ENCODE data around the gene SDK1.
"Not testable (repeated sequence)": the region's sequence is repeated elsewhere in the genome, so short reads cannot be mapped to it uniquely, and the experiment has no call there.

The SDK1 gene

DNA sequence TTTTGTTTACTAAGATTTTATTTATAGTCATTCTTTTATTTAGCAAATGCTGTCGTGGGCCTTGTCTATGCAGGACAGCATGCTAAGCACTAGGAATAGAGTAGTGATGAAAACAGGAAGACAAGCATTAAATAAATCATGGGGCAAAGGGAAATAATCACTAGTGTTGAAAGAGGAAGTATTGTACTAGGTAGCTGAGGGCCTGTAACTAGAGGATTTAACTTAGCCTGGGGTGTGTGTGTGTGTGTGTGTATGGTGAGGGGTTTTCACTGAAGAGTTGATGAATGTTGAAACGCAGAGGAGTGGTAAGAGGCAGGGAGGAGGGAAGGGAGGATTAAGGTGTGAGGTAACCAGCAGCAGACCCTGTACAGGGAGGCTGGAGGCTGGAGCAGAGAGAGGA, 446.4 kb downstream of the SDK1 start:
- DNase-seq, result no peak

DNA sequence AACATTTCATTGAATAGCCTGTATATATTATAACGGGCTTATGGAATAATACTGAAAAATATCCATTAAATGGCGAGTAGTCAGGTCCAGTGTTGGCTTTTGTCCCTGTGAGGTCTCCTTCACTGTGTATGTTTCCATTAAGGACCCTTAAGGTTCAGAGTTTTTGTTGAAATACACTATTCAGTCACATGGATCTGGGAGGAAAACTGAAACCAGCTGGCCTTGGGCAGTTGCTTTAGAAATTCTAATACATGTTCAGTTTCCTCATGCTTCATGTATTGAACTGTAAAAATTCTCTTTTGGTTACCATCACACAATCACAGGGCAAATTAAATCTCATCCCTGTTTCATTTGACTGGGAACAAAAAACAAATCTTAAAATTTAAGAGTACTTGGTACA, 447.3 kb downstream of the SDK1 start:
- DNase-seq, result no peak

DNA sequence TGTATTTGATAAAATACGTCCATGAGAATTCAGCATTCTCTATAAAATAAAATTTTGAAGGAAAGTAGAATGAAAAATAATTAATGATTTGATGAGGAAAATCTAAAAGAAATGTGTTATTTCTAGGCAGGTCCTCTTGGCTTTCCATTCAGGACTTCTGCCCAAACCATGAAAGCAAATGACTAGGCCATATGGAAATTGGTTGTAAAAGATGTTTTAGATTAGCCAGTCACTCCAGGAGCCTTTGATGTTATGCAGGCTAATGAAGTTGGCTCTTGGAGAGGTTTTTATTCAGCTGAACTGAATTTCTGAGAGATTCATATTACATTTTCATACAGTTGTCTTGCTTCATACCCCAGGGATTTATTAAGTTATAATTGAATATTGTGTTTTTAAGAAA, 452.8 kb downstream of the SDK1 start:
- DNase-seq, result no peak

DNA sequence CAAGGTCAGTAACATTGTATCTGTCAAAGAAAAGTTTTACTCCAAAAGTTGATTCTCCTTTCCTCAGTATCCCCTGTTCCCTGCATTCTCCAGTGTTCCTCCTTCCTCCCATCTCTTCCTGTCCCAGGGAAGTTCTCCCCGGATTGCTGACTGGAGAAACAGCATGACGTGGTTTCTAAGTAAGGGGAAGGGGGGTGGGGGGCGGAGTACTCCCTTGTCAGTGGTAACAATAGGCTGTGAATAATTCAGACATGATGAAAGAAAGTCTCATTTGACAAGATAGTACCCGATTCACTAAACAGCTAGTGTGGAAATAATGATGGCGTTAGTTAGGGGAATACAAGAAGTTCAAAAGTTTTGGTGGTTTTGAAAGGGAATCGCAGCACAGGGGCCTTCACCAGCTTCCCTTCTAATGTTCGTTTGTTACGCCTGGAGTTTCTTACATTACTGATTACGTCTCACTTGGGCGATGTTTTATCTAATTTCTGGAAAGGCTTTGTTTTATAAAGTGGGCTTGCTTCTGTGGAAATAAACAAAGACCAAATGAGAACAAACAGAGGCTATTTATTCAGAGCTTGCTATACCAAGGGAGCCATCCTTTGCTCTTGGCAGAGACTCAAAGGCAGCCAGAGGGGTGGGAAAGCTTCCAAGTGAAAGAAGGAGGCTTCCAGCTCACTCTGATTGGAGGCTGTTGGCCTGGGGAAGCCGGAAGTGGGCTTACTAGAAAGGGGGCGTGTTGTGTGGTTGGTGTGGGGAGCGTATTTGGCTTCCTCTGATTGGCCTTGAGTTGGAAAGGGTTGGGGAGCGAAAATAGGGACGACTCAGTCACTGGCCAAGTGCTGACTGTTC, 453.7 kb downstream of the SDK1 start:
- DNase-seq, result peak; percentile 24

DNA sequence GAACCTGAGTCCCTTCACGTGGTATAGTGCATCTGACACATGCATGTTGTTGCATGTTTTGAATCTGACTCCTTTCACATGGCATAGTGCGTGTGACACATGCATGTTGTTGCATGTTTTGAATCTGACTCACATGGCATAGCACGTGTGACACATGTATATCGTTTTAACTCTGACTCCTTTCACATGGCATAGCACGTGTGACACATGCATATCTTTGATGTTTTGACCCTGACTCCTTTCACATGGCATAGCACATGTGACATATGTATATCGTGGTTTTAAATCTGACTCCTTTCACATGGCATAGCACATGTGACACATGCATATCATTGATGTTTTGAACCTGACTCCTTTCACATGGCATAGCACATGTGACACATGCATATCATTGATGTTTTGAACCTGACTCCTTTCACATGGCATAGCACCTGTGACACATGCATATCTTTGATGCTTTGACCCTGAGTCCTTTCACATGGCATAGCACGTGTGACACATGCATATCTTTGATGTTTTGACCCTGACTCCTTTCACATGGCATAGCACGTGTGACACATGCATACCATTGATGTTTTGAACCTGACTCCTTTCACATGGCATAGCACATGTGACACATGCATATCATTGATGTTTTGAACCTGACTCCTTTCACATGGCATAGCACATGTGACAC, 454.9 kb downstream of the SDK1 start:
- DNase-seq, result not testable (repeated sequence)

DNA sequence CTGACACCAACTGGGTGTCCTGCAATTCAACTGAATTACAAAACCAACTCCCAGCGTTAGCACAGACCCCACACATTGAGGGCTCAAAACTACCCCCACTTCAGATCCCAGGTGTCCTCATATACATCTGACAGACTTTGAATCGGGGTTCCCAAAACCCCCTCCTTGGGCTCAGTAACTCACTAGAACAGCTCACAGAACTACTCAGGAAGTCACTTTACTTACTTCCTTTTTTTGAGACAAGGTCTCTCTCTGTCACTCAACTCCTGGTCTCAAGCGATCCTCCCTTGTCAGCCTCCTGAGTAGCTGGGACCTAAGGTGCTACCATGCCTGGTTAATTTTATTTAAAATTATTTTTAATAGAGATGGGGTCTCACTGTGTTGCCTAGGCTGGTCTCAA, 456.0 kb downstream of the SDK1 start:
- no peak for DNase-seq

DNA sequence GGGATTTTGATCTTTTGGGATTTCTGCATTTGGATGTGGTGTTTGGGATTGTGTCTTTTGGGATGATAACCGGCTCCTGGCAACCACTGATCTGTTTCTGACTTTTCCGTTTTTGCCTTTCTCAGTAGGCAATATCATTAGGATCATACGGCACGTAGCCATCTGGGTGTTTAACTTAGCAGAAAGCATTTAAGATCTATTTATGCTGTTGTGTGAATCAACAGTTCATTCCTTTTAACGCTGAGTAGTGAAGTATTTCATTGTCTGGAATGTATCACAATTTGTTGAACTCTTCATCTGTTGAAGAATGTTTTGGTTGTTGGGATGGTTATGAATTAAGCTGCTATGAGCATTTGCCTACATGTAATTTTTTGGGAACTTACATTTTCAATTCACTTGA, 459.6 kb downstream of the SDK1 start:
- no peak for DNase-seq

DNA sequence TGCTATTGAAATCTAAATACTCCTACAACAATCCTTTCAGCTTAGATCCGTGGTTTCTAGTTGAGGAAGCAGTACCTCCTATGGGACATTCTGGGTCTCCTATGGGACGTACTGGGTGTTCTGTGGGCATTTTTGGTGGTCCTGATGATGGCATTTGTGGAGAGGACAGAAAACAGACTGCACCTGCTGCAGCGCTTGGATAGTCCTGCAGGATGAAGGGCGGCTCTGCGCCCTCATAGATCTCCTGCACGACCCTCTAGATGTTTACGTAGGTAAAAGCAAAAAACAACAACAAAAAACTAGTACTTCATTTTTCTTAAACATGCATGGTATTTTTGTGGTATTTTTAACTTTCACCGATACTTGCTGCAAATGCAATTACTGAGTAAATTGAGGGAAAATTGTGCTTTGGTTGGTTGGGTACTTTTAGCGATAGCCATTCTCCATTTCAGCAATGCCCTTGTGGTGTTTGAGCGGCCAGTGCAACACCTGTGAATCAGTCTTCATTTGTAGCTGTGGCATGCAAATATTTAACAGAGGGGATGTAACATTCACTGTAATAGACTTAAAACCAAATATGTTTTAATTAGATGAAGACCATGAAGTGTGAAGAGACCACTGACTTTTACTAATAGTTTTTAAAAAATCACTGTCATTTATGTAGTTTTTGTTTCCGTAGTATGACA, 461.2 kb downstream of the SDK1 start:
- DNase-seq, result no peak

DNA sequence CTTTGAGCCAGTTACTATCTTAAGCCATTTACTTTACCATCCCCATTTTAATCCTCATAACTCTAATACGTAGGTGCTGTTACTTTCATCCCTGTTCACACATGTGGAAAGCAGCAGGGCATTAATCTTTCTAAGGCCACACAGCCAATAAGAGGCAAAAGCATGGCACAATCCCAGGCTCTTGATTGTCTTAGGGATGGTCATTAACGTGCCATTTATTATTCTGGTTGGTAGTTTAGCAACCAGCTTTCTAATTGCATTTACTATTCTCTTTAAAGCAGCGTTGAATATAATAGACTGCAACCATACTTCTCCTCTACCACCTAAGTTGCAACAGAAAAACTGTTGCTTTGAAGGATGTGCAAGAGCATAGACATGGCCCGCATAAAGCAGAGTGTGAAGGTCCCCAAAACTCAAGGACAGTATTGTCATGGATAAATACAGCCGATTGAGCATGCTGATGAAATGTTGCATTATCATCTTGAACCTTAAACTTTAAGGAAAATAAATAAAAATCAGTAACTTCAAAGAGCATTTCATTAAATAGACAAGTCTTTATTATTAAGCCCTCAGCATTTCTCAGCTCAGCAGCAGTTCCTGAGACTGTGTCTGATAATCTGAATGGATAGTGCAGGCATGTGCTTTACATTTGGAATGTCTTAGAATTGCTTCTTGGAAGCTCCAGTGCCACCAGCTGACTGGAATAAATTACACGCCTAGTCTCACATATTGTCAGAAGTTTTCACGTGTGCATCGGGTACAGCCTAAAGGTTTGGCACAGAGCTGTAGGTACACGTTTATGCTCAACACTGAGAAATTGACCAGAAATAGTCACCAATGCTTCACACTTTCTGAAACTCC, 467.1 kb downstream of the SDK1 start:
- DNase-seq, result no peak

DNA sequence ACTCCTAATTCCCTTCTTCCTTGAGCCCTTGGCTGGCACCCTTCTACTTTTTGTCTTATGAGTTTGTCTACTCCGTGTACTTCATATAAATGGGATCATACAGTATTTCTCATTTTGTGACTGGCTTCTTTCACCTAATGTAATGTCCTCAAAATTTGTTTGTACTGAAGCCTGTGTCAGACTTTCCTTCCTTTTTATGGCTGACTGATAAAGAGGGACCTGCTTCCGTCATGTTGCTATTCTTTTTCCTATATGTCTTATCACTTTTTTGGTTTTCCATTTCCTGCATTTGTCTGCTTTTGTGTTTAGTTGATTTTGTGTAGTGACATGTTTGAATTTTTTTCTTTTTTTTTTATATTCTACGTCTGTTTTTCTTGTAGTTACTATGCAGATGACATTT, 470.9 kb downstream of the SDK1 start:
- DNase-seq, result no peak

DNA sequence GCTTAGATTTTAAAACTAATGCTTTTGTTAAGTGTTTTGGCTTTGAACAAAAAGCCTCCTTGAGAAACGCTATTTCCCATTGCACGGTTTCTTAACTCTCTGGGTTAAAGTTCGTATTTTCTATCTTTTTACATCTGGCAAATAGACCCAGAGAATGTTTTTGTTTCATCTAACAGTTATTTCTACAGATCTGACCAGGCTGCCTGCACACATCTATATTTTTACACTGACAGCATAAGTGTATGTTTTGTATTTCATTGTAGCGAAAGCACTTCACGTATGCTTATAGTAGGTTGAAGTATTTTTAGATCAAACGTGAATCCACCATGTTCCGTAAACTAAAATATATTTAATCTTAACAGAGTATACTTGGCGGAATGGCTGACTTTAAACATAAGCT, 477.3 kb downstream of the SDK1 start:
- no peak for DNase-seq

DNA sequence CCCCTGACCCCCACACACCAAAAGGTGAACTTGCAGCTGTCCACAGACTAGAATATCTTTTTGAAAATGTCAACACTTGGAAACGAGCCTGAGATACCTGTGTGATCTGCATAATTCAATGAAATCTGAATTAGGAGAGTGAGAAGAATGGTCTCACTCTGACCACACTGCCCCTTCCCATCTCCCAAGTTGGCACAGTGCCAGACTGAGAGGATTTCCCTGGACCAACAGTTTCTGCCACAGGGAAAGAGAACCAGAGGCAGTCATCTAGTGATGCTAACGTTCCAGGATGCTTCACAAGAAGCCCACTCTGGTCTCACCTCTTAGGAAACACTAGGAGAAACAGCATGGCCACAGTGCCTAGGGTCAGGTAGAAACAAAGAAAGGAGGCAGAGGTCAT, 479.0 kb downstream of the SDK1 start:
- DNase-seq, result no peak

DNA sequence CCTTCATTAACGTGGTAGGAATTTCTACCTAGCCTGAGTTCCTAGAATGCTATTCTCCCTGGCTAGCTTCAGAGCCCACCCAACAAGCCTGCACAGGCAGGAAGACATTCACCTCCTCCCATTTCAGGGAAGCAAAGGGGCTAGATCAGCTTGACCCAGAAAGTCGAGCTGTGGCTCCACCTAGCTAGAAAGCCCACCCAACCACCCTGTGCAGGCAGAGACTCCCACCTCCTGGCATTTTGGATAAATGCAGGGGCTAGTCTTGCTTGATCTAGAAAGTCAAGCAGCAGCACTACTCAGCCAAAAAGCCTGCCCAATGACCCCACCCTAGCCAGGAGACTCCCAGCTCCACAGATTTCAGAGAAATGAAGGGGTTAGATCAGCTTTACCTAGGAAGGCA, 479.5 kb downstream of the SDK1 start:
- no peak for DNase-seq

DNA sequence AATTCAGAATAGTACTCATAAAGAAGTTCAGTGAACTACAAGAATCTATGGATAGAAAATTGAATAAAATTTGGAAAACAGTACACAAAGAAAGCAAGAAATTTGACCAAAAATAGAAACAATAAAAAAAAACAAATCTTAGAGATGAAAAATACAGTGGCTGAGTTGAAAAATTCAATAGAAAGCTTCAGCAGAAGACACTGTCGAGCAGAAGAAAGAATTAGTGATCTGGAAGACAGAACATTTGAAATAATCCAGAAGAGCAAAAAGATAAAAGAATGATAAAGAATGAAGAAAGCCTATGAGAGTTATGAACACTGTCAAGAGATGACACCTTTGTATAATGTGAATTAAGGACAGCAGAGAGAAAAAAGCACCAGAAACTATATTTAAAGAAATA, 480.6 kb downstream of the SDK1 start:
- DNase-seq, result no peak

DNA sequence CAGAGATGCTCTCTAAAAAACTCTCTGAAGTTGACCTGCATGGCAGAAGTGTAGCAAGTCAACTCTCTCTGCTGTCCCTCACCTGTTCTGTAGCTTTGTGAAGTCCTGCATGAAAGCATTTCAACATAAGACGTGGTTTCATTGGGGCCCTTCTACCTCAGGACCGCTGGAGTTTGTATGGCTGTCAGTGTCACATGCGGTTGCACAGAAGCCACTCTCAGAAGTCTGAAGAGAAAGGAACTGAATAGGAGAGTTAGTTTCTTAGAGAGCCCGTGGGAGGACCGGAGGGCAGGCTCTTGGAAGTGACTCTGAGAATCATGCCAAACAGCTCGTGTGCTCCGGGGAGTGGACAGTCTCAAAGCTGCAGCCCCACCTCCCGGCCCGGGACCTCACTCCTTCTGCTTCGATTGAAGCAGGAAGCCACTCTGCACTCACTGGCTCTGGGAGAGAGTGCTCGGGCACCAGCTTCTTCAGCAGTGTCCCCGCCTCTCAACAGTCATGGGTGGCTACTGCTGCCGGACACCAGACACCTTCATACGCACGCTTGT, 486.7 kb downstream of the SDK1 start:
- DNase-seq, result peak; percentile 21

DNA sequence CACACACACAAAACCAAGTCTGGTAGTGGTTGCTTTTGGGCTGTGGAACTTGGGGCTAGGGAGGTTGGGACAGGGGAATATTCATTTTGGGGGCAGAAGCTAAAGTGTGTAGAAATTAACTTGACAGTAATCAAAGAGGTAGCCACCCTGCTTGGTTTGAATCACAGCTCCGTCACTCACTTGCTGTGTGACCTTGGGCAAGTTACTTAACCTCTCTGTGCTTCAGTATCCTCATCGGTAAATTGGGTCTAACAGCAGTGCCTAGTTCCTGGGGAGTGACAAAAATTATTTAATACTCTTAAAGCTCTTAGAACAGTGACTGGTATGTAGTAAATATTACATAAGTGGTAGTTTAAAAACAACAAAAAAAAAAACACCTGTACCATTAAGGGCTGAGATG, 489.8 kb downstream of the SDK1 start:
- no peak for DNase-seq

DNA sequence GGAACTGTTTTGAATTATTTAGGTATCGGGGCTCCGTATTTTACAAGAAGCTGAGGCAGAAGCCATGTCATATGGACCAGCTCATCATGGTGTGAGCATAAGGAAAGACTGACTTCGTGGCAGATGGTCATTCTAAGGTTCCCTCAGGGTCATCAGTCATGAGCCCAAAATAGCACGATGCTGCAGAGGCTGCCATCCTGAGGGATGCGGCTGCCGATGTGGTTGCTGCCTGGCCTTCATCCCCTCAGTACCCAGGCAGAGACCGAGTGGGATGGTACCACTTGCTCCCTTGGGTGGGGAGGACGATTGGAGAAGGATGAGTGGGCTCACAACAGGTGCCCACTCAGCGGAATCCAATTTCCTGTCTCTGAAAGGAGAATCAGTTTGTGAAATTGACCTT, 490.3 kb downstream of the SDK1 start:
- no peak for DNase-seq

DNA sequence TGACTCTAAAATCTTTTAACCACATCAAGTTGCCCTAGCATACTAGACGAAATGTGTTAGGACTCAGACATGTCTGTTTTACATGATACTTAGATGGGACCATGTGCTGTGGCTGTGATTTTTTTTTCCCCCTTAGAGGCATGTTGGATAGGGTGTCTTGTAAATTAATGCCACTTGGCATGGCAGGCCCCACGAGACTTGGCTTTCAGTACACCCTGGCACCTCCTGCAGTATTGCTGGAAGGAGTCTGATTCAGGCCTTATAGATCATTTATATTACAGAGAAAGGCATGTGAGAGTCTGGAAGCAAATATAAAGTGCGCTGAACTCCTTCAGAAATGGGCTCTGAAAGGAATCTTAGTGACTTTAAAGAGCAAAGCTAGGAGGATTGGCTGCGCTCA, 494.1 kb downstream of the SDK1 start:
- no peak for DNase-seq

DNA sequence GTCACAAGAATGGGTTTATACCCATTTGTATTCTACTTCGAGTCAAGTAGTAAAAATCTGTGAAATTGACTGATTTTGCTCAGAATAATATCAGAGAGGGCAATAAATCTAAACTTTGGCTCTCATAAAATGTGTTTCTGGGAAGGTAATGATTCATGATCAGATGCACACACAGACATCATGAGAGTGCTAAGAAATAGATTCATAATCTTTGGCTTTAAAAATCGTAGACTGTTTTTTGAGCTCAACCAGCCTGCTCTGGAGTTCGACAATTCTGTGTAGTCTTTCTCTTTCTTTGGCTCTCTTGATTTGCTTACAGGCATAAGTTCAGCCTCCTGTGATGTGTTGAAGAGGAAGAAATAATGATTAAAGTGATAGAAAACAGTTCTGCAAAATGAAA, 494.7 kb downstream of the SDK1 start:
- DNase-seq, result no peak

DNA sequence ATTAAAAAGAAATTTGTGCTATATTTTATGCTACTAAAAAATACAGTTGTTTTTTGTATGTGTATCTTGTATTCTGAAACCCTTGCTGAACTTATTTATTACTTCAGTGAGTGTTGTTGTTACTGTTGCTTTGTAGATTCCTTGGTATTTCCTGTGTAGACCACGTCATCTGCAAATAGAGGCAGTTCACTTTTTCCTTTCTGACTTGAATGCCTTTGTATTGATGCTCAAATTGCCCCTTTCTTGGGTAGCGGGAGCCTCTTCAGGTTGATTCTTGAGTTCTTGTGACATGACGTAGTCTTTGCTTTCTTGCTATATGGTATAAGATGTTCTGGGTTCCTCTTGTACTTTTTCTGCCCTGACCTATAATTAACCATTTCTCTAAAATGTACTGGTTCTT, 504.1 kb downstream of the SDK1 start:
- DNase-seq, result no peak

DNA sequence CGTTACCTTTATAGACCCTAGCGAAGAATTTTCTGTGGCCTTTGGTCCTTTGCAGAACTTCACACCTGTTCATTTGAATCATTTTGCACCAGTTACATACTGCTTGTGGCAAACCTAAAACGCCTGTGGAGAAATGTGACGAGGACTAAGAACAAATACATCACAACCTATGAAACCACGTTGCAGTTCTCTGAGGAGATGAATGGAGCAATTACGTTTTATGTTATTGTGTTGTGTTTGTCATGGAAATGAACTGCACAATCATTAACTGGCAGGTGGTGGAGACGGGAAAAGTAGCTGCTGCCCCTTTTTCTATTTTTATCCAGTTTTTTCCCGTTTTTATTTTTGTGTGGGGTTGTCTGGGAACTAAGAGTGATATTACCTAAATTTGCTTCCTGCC, 505.5 kb downstream of the SDK1 start:
- DNase-seq, result no peak

DNA sequence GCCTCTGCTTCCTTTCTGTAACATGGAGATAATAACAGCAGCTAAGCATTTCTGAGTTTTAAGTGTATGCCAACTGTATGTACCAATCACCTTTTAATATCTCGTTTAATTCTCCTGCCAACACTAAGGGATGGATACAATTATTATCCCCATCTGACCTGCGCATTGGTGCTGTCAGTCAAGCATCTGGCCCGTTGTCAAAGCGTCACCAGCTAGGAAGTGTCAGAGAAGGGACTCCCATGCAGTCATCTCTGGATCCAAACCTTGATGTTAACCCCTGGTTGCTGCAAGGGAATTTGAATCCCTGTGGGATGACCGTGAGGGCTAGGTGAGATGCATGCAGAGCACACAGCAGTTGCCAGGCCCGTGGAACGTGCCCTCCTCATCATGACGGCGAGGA, 506.8 kb downstream of the SDK1 start:
- DNase-seq, result no peak

DNA sequence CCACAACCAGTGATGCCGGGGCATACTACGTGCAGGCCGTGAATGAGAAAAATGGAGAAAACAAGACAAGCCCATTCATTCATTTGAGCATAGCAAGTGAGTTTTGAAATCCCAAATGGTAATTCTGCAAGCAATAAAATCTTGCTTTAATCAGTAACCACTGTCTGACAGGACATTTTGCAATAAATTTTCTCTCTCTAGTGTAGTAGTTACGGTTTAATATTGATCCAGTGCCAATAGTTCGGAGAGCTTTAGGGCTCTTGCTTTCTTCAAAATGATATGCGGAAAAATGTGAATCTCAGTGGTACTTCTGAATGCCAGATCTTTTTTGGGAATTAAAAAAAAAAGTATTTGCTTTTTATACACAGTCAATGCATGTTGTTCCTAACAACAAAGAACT, 520.4 kb downstream of the SDK1 start:
- DNase-seq, result no peak

Data from retina (tissue), 1 donor.